ENCODE measurements around the gene ACSBG1.

Gene ACSBG1

DNA sequence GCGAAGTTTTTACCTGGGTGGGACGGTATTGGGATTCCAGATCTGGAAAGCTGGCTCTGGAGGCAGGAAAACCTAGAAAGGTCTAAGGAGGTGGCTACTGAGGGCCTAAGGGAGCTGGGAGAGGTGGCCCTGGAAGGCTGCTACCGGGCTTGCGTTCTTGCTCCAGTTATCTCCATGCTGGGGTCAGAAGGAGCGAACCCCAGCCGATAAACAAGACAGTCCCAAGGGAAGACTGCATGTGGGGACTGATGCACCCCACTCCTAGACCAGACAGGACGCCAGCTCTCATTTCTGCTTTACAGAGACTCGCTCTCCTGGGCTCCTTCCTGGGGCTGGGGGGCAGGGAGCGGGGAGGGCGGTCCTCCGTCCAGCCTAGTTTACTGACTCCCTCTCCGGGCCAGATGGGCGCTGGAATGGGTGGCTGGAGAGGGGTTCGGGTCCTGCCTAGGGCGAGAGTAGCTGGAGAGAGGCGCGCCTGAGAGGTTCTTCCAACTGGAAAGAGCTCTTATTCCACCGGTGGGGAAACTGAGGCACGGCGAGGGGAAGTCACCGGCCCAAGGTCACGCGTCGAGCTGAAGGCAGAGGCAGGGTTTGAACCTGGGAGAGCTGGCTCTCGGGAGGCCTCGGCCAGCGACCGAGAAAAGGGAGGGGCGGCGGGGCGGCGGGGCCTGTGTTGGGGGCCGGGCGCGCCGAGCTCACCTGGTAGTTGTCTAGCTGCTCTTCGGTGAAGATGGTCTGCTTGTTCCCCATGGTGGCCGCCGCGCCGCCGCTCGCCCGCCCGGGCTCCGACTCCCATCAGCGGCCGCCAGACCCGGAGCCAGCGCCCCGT is 103.7 kb downstream of the ACSBG1 start:
- no peak for DNase-seq (ENCODE audit: low read depth in 2 of 2)

GRCh38 chr15:78129751-78130287 is 104.5 kb downstream of the ACSBG1 start:
- DNase-seq (ENCODE audit: low read depth in 2 of 2) = no peak

GRCh38 chr15:78129077-78129750 is 105.2 kb downstream of the ACSBG1 start:
- DNase-seq (ENCODE audit: low read depth in 2 of 2) = no peak

- DNase-seq (ENCODE audit: low read depth in 2 of 2) = no peak
Observed at GRCh38 chr15:78127882-78128281, 106.5 kb downstream of the ACSBG1 start.

DNA sequence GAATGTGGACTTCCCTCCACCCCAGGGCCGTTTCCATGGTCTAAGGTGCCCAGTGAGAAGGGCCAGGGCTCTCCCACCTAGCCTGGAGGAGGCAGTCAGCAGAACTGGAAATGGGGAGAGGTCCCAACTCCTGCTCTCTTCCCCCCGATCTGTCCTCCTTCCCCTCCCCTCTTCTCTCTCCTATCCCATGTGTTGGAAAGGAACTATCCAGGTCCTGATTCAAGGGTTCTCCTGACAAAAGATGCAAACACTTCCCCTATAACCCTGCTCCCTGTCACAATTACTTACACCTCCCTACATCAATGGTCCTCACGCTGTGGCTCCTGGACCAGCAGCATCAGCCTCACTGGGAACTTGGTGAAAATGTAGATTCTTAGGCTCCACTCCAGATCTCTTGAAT is 109.1 kb downstream of the ACSBG1 start:
- no peak for DNase-seq (ENCODE audit: low read depth in 2 of 2)

- DNase-seq (ENCODE audit: low read depth in 2 of 2) = no peak
Observed at GRCh38 chr15:78120523-78120922, 113.8 kb downstream of the ACSBG1 start.

Data from stimulated activated CD4-positive, alpha-beta T cell treated with anti-CD3 and anti-CD28 coated beads, Interleukin-1b, Interleukin-23, amount 100 ng/mL, for 1 hour (primary cell).